Adrenal gland (tissue), 5 donors: ENCODE measurements around the gene PIK3C2B.
"Not testable (repeated sequence)": the region's sequence is repeated elsewhere in the genome, so short reads cannot be mapped to it uniquely, and the experiment has no call there.

Source experiments
- CTCF ChIP-seq, 6 experiments: fragments of 450-650 bp in 4 of 6; fragments of 200-600 bp in 2 of 6; sonication (generic) in 1 of 6; IDR thresholded peaks; 1 replicate in 5 of 6; 2 replicates in 1 of 6; pipeline versions ENCODE4 v1.5.1 to v1.8.0; 2016 to 2021; ENCODE audit warnings: antibody characterized with exemption in 6 of 6, mild to moderate bottlenecking in 2 of 6, moderate library complexity in 1 of 6
- POLR2A ChIP-seq, 2 donors: fragments of 450-650 bp; IDR thresholded peaks; one replicate each; pipeline ENCODE4 v1.6.1; 2017; ENCODE audit warnings: antibody characterized with exemption in 2 of 2, mild to moderate bottlenecking in 2 of 2, moderate library complexity in 1 of 2
- donor health status: DM: no; HTN: no; CAD: no.

DNA sequence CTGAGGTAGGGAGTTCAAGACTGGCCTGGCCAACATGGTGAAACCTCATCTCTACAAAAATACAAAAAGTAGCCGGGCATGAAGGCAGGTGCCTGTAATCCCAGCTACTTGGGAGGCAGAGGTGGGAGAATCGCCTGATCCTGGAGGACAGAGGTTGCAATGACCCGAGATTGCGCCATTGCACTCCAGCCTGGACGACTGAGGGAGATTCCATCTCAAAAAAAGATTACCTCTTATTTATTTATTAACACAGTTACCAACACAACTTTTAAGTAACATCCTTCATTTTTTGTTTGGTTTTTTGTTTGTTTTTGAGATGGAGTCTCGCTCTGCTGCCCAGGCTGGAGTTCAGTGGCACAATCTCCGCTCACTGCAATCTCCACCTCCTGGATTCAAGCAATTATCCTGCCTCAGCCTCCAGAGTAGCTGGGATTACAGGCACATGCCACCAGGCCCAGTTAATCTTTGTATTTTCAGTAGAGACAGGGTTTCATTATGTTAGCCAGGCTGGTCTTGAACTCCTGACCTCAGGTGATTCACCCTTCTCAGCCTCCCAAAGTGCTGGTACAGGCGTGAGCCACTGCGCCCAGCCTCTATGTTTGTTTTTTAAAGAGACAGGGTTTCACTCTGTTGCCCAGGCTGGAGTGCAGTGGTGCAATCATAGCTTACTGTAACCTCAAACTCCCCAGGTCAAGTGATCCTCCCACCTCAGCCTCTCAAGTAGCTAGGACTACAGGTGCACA lies 7.9 kb downstream of the PIK3C2B start:
- not testable (repeated sequence) for TF ChIP-seq CTCF, POLR2A (IDR thresholded peaks at IDR 0.05)
